Neutrophil (primary cell): ENCODE data around the gene ARAP1.

Source experiments
- H3K27ac ChIP-seq: fragments of 200-600 bp; sonication (generic); 2 replicates; pipeline ENCODE4 v1.5.1; 2016; ENCODE audit warnings: mild to moderate bottlenecking, moderate library complexity
- H3K27me3 ChIP-seq: fragments of 200-600 bp; sonication (generic); 2 replicates; pipeline ENCODE4 v1.6.0; 2016; ENCODE audit warnings: mild to moderate bottlenecking
- H3K36me3 ChIP-seq: fragments of 200-600 bp; sonication (generic); 2 replicates; pipeline ENCODE4 v1.5.1; 2017
- H3K4me1 ChIP-seq, 2 experiments: fragments of 200-600 bp in 1 of 2; sonication (generic) in 1 of 2; 1 replicate in 1 of 2; 2 replicates in 1 of 2; pipeline versions ENCODE4 v1.5.1 to v1.6.1; 2013 to 2016; ENCODE audit warnings: low read depth in 1 of 2, low read length in 1 of 2, mild to moderate bottlenecking in 1 of 2, moderate library complexity in 1 of 2; ENCODE audit not compliant: control insufficient read depth in 1 of 2, insufficient read depth in 1 of 2
- H3K4me3 ChIP-seq, 2 experiments: fragments of 200-600 bp in 1 of 2; sonication (generic) in 1 of 2; 1 replicate in 1 of 2; 2 replicates in 1 of 2; pipeline ENCODE4 v1.5.1; 2013 to 2016; ENCODE audit warnings: low read depth in 1 of 2, low read length in 1 of 2, mild to moderate bottlenecking in 1 of 2, moderate library complexity in 1 of 2
- H3K9me3 ChIP-seq: fragments of 200-600 bp; sonication (generic); 2 replicates; pipeline ENCODE4 v1.5.1; 2016
- TF ChIP-seq, protein P1 (sequence below): fragments of 200-600 bp; sonication (generic); IDR thresholded peaks from 2 replicates; pipeline ENCODE4 v1.5.1; 2016; ENCODE audit warnings: antibody characterized with exemption

The ARAP1 gene

DNA sequence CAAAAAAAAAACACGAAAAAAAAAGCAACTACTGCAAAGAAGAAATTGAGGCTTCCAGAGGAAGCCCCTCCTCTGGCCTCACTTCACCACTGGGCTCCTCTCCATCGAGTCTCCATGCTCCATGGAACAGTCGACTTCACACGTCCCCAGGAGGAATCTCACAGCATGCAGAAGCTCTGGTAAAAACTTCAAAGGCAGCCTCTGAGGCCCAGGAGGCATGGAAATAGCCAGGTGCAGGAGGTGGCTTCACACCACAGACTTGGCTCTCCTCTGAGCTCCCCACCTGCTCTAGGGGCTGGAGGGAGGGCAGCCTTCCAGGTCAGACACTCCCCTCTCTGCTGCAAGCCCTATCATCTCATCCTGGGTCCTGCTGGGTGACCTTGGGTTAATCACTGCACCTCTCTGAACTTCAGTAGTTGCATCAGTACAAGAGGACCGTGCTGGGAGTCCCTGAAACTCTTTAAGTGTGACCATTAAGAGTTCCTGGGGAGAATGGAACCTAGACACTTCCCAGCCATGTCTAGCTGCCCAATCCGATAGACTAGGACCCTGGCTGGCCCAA, 86.2 kb downstream of the ARAP1 start:
- Histone ChIP-seq H3K36me3 (no peaks in the 10 kb centered on the region), H3K27me3 (peaks cover 80% of the 10 kb centered on the region), H3K4me3 (no peak overlapping the region), H3K27ac (no peak overlapping the region), H3K4me1 (no peaks in the 10 kb centered on the region), H3K9me3 (peaks cover 4% of the 10 kb centered on the region)
- TF ChIP-seq, protein P1, sequence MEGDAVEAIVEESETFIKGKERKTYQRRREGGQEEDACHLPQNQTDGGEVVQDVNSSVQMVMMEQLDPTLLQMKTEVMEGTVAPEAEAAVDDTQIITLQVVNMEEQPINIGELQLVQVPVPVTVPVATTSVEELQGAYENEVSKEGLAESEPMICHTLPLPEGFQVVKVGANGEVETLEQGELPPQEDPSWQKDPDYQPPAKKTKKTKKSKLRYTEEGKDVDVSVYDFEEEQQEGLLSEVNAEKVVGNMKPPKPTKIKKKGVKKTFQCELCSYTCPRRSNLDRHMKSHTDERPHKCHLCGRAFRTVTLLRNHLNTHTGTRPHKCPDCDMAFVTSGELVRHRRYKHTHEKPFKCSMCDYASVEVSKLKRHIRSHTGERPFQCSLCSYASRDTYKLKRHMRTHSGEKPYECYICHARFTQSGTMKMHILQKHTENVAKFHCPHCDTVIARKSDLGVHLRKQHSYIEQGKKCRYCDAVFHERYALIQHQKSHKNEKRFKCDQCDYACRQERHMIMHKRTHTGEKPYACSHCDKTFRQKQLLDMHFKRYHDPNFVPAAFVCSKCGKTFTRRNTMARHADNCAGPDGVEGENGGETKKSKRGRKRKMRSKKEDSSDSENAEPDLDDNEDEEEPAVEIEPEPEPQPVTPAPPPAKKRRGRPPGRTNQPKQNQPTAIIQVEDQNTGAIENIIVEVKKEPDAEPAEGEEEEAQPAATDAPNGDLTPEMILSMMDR = no peak

DNA sequence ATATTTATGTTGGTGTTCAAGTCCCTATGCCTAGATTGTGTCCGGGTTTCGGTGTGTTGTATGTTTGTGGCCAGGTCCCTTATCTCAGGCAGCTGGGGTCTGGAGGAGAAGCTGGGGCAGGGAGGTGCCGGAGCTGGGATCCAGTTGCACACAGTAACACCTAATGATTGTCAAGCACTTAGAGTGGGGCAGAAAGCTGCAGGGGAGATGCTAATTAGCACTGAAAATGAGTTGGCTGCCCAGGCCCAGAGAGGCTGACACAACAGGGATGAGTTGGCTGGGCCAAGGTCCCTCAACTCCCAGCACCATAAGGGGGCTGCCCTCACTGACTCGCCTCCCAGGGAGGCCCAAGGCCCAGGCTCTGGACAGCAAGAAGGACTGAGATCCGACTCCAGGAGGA, 90.2 kb downstream of the ARAP1 start:
- H3K36me3 ChIP-seq = no peaks in the 10 kb centered on the region
- no peak overlapping the region for H3K27ac ChIP-seq
- peaks cover 77% of the 10 kb centered on the region for H3K27me3 ChIP-seq
- H3K4me1 ChIP-seq = no peaks in the 10 kb centered on the region
- no peak overlapping the region for H3K4me3 ChIP-seq
- no peaks in the 10 kb centered on the region for H3K9me3 ChIP-seq
- TF ChIP-seq, protein P1 = no peak

DNA sequence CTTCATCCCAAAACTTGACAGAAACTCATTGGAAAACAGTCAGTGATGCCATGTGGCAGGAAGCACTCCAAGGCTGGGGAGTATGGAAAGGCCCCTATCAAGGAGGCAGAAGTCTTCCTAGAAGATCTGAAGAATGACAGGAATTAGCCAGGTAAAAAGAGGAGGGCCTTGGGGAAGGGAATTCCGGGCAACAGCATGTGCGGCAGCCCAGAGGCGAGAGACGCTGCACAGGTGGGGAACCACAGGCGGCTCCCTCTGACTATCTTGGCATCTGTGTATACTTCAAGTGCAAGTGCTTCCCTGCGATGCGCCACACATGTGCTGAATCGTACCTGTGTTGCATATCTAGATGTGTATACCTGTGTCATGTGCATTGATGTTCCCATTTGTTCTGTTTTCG, 90.7 kb downstream of the ARAP1 start:
- no peaks in the 10 kb centered on the region for H3K36me3 ChIP-seq
- H3K9me3 ChIP-seq = no peaks in the 10 kb centered on the region
- H3K27ac ChIP-seq = no peak overlapping the region
- no peak overlapping the region for H3K4me3 ChIP-seq
- H3K4me1 ChIP-seq = no peaks in the 10 kb centered on the region
- peaks cover 72% of the 10 kb centered on the region for H3K27me3 ChIP-seq
- TF ChIP-seq, protein P1 = no peak

DNA sequence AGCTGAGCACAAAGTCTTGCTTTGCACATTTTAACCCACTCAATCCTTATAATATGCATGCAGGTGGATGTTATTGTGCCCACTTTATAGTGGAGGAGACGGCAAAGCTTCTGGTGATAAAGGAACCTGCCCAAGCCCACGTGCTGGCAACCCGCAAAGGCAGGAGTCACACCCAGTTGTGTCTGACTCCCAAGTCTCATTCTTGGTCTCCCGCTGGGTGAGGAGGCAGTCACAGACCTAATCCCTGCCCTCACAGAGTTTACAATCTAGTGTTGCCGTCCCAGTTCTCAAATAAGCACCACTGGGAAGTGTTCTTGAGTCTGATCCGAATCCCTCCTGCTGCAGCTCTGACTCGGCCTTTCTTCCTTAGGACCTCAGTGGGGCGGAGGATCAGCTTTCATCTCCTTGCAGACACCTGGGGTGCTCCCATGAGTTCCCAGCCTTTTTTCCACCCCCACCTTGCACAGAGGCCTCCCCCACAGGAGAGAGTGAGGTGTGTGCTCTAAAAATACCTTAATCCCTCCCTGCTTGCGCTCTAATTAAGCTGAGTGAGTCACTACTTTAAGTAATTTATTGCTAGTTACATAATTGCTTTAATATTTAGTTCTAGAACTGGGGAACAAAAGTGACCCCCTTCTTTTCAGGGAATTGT, 93.1 kb downstream of the ARAP1 start:
- no peak overlapping the region for H3K4me3 ChIP-seq
- H3K27me3 ChIP-seq = peaks cover 53% of the 10 kb centered on the region
- no peak overlapping the region for H3K27ac ChIP-seq
- no peaks in the 10 kb centered on the region for H3K4me1 ChIP-seq
- no peaks in the 10 kb centered on the region for H3K9me3 ChIP-seq
- H3K36me3 ChIP-seq = no peaks in the 10 kb centered on the region
- TF ChIP-seq, protein P1 = no peak

DNA sequence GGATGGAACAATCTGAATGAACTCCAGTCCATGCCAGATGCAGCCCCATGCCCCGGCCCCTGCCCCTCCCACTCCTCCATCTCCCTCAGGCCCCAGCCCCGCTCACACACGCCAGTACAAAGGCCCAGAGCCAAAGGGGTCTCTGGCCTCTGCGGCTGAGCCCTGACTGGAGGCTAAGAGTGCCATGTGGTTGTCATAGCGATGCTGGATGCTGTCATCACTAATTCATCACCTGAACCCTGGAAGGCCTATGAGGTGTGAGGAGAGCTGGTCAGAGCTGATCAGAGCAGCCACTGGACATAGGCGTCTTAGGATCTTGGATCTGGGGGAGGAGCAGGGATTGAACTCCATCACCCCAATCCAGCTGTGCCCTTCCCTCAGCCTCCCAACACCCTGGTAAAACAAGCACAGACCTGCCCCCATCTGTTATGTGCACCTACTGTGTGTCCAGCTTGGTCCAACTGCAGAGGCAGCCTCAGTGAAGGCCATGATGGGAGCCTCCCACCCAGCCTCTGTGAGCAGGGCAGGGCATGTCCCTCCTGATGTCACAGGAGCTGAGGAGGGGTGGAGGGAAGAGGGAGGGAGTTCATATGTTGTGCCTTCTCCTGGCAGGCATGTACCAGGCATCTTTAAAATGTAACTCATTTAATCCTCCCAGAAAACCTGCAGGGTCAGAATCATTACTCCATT, 94.7 kb downstream of the ARAP1 start:
- H3K4me3 ChIP-seq = no peak overlapping the region
- H3K4me1 ChIP-seq = no peaks in the 10 kb centered on the region
- TF ChIP-seq, protein P1 = no peak
- H3K9me3 ChIP-seq = no peaks in the 10 kb centered on the region
- H3K27me3 ChIP-seq = peaks cover 45% of the 10 kb centered on the region
- no peaks in the 10 kb centered on the region for H3K36me3 ChIP-seq
- H3K27ac ChIP-seq = no peak overlapping the region
